NAMALWA (cell line): ENCODE data around the gene SLC25A26.

ENCODE experiments used
- DNase-seq: peaks from one replicate; pipeline ENCODE4 v3.0.0-alpha.2; 2015; ENCODE audit warnings: low spot score

Gene SLC25A26

GRCh38 chr3:66227051-66227450 lies 6.2 kb downstream of the SLC25A26 start:
- no peak for DNase-seq

DNA sequence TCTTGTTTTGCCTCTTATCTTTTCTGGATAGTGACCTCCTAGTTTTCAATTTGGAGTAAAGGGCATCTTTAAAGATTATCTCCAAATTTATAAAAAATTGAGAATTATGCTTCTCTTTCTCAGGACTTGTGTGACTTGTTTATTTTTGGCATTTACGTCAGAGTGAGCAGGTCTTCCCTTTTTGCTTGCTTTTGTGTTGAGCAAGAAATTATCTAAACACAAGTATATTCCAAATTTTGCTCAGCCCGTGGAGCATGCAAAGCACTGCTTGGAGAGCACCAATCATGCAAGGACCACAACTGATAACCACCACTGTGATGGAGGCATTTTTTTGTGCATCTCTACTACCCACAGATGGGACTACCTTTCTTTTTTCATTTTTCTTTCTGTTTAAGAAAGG lies 7.1 kb downstream of the SLC25A26 start:
- no peak for DNase-seq

- DNase-seq = no peak
Observed at GRCh38 chr3:66228707-66229106, 7.9 kb downstream of the SLC25A26 start.

- no peak for DNase-seq
Observed at GRCh38 chr3:66229931-66230330, 9.1 kb downstream of the SLC25A26 start.

DNA sequence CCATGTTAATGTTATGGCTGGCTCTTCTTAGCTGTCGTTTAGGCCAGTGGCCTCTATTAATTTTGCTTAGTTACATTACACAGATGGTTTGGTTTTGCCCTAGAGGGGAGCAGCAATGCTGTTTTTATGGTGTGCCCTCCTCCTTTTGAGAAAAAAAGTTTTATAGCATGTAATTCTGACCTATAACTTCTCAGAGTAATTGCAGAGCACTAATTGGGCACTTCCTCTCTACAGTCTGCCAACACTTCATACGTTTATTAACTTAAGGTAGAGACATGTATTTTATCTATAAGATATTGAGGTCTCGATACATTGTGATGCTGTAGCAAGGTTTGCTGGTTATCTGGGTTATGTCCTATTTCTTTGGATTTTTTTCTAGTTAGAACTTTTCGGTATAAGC lies 12.2 kb downstream of the SLC25A26 start:
- no peak for DNase-seq

- peak; percentile 9 for DNase-seq
Observed at GRCh38 chr3:66236281-66236680, 15.5 kb downstream of the SLC25A26 start.

GRCh38 chr3:66237552-66237951 lies 16.8 kb downstream of the SLC25A26 start:
- no peak for DNase-seq

- no peak for DNase-seq
Observed at GRCh38 chr3:66239513-66240123, 18.8 kb downstream of the SLC25A26 start.

- DNase-seq = no peak
Observed at GRCh38 chr3:66241466-66241865, 20.7 kb downstream of the SLC25A26 start.

DNA sequence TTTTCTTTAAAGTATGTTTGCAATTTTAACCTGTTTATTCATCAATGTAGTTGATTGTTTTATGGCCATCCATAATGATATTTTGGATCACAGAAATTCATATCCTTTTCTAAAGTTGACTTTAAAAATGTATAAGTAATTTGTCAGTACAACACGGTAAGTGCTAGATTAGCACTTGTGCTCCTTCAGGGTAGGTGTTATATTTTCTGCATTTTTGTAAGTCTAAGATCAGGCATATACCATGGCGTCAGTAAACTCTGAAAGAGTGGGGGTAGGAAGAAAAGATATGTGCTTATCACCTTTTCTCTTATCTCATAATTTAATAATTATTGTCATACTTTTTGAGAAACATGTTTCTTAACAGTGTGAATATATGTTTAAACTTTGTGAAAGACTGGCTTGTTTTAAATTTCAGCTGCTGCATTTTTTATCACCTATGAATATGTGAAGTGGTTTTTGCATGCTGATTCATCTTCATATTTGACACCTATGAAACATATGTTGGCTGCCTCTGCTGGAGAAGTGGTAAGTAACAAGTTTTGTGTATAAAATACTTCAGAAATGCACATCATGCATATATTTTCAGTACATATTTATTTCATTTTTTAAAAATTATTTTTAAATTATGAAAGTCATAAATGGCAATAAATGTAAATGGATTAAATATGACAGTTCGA lies 22.1 kb downstream of the SLC25A26 start:
- no peak for DNase-seq

DNA sequence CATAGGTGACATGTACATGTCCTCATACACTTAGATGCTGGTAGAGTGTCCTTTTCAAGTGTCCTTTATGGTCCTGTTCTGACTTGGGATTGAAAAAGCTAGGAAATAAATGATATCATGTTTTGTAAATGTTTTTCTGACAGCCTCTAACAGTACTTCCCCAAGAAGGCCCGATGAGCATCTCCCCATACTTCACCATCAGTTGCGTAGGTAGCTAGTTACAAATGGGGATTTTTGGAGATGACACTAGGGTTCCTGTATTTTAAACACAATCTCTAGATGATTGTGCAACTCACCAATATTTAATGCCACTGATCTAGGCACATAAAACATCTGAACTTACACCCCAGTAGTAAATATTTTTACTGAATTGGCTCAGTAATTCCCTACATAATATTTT lies 27.8 kb downstream of the SLC25A26 start:
- DNase-seq = no peak

- DNase-seq = peak; percentile 41
Observed at GRCh38 chr3:66253790-66254620, 33.2 kb downstream of the SLC25A26 start.

GRCh38 chr3:66255865-66256264 lies 35.1 kb downstream of the SLC25A26 start:
- no peak for DNase-seq

GRCh38 chr3:66256806-66257205 lies 36.0 kb downstream of the SLC25A26 start:
- no peak for DNase-seq

- DNase-seq = no peak
Observed at GRCh38 chr3:66259566-66260255, 38.9 kb downstream of the SLC25A26 start.

DNA sequence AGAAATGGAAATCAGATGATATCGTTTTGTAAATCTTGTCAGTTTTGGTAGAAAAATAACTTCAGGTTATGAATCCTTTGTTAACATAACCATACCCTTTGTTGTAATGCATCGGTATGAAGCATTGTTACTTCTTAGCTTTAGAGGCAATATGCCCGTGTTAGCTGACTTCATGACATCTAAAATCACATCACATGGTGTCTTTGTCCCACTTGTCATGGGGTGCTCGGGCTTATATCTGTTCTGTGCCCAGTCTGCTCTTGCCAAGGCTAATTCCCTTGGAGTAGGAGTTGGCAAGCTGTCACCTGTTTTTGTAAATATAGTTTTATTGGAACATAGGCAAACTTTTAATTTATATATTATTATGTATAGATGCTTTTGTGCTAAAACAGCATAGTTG lies 39.6 kb downstream of the SLC25A26 start:
- DNase-seq = no peak

- no peak for DNase-seq
Observed at GRCh38 chr3:66261355-66261754, 40.6 kb downstream of the SLC25A26 start.

DNA sequence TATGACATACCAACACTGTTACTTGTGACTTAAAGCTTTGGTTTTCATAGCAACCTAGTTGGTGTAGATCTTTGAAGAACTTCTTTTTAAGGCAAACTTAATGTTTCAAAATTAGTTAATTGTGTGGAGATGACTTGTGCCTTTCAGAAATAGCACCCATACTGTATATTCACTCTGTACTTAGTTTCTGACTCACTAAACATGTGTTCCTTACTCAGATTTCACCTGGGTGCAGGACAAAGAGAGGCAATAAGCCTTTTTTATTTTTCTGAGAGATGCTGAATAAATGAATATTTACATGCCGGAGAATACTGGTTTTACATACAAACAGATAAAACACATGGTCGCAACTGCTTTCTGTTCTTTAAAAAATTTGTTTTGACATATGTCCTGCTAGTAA lies 44.8 kb downstream of the SLC25A26 start:
- no peak for DNase-seq

DNA sequence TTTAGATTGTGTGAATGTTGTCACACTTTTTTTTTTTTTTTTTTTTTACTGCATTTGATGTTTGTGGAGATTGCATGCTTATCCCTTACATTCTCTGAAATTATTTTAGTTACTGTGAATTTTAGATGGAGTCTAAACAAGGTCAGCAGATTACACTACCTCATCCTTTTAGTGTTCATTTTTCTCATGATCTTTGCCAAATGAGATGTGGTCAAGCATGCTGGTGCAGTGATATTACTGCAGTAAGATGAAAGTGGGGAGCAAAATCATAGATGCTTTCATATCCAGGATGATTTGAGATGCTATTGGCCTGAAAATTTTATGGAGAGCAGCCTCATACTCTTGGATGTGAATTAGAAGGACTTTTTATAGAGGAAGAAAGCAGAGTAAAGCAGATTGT lies 45.8 kb downstream of the SLC25A26 start:
- no peak for DNase-seq

DNA sequence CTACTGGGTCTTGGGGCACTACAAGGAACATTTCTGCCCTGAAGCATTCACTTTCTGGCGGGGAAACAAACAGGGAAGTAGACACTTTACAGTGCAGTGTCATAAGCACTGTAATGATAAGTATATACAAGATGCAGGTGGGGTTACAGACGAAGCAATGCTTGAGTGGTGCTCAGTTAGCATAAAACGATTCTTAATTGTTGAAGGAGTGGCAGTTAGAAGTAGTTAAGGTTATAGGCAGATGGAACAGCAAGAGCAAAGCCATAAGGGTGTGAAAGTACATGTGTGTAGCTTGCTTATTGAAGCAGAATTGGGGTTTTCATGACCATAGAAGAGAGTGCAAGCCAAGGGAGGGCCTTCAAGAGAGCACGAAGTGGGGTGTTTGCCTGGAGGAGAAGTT lies 46.2 kb downstream of the SLC25A26 start:
- DNase-seq = peak; percentile 40

DNA sequence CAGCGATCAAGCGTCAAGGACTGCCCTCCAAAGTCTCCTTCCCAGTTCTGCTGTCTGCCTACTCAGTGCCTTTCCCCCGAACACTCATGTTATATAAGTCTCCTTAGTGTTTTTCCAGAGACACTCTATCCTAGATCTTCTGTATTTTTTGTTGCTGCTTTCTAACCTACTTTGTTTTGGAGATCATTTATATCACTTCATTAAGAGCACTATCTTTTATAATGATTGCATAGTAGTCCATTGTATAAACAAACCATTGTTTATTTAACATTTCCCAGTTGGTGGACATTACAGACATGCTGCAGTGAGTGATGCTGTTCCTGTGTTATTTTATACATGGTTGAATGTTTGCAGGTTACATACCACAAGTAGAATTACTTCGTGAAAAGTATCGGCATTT lies 47.1 kb downstream of the SLC25A26 start:
- no peak for DNase-seq

GRCh38 chr3:66268864-66269263 lies 48.1 kb downstream of the SLC25A26 start:
- no peak for DNase-seq

DNA sequence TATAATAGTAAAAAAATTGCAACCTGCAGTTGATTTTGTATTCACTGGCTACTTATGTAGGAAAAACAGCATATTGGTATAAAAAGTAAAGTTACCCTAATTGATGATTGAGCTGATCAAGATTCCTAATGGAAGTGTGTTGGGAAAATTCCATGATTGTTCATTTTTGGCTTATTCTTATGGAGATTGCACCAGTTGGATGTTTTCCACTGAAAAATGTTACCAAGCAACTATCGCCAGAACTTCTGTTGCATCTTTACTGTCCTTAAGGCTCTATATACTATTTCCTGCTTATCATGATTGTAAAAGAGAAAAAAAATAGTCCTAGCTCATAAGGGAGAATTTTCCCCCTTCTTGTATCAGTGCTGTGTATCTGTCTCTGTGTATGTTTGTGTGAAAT lies 48.6 kb downstream of the SLC25A26 start:
- no peak for DNase-seq
